GM10248 (cell line): ENCODE measurements around the gene PRKN.
"Not testable (repeated sequence)": the region's sequence is repeated elsewhere in the genome, so short reads cannot be mapped to it uniquely, and the experiment has no call there.

ENCODE experiments used
- CTCF ChIA-PET: fragments of 300-600 bp; sonication (Branson Sonifier 250); formaldehyde crosslinking; extraction: SDS; loops from one replicate; lab custom pipeline; 2021; ENCODE audit warnings: antibody characterized with exemption; lab: Yijun Ruan, JAX
- POLR2A ChIA-PET: fragments of 350-650 bp; sonication (Branson Sonifier 250); formaldehyde crosslinking; extraction: SDS; loops from one replicate; lab custom pipeline; 2020; ENCODE audit warnings: antibody characterized with exemption; lab: Yijun Ruan, JAX
- DNase-seq: peaks from one replicate; pipeline ENCODE4 v3.0.0; 2012; ENCODE audit errors: extremely low spot score
- TF ChIP-seq, protein P1 (sequence below): IDR thresholded peaks from 2 replicates; pipeline ENCODE4 v1.5.1; 2012; ENCODE audit warnings: mild to moderate bottlenecking, low read depth; ENCODE audit errors: extremely low read depth, missing control alignments, control extremely low read depth

Gene PRKN

GRCh38 chr6:162680871-162681270 lies 46.7 kb downstream of the PRKN start:
- CTCF ChIA-PET, result no interaction called here
- no peak for DNase-seq
- TF ChIP-seq, protein P1, sequence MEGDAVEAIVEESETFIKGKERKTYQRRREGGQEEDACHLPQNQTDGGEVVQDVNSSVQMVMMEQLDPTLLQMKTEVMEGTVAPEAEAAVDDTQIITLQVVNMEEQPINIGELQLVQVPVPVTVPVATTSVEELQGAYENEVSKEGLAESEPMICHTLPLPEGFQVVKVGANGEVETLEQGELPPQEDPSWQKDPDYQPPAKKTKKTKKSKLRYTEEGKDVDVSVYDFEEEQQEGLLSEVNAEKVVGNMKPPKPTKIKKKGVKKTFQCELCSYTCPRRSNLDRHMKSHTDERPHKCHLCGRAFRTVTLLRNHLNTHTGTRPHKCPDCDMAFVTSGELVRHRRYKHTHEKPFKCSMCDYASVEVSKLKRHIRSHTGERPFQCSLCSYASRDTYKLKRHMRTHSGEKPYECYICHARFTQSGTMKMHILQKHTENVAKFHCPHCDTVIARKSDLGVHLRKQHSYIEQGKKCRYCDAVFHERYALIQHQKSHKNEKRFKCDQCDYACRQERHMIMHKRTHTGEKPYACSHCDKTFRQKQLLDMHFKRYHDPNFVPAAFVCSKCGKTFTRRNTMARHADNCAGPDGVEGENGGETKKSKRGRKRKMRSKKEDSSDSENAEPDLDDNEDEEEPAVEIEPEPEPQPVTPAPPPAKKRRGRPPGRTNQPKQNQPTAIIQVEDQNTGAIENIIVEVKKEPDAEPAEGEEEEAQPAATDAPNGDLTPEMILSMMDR, result no peak
- POLR2A ChIA-PET, result no interaction called here

DNA sequence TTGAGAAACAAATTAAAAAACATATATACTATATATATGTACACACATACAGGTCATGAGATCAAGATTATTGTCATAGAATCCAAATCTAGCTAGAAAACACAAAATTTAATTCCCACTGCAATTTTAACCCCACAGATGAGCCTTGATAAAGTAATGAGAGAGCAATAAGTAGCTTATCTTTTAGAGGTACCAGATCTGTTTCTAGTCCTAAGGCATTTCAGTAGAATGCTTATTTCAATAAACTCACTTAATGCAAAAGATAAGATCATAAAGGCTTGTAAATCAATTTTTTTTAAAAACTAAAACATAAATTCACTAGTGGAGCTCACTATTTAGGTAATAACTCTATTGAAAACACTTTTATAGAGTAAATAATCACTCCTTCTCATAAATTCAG lies 47.2 kb downstream of the PRKN start:
- DNase-seq, result no peak
- CTCF ChIA-PET, result no interaction called here
- TF ChIP-seq, protein P1, result no peak
- POLR2A ChIA-PET, result no interaction called here

GRCh38 chr6:162679681-162680080 lies 47.9 kb downstream of the PRKN start:
- TF ChIP-seq, protein P1, result no peak
- ChIA-PET POLR2A (no interaction called here), CTCF (no interaction called here)
- DNase-seq, result no peak

- DNase-seq, POLR2A ChIA-PET, CTCF ChIA-PET: not testable (repeated sequence)
These were observed 48.7 kb downstream of the PRKN start for GRCh38 chr6:162678896-162679295.

DNA sequence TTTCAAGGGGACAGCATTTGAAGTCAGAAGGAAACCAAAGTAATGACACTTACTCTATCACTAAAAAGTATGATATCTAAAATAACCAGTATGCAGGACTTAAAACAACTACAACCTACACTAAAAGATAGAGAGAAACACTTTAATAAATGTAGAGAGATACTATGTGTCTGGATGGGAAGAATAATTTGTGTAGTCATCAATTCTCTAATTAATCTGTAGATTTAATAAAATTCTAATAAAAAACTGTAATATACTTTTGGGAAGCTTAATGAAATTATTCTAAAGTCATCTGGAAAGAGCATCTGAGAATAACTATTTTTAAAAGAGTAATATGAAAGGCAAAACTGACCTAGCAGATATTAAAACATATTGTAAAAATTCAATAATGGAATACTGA lies 52.1 kb downstream of the PRKN start:
- ChIA-PET POLR2A (no interaction called here), CTCF (interaction anchor here (1.1 kb wide), 1 partner anchor 9 kb away, joined by 3 read pairs; no protein-coding TSS in a partner anchor)
- TF ChIP-seq, protein P1, result no peak
- DNase-seq, result no peak

- TF ChIP-seq, protein P1, result no peak
- ChIA-PET POLR2A (no interaction called here), CTCF (no interaction called here)
- DNase-seq, result no peak
These were observed 53.1 kb downstream of the PRKN start for GRCh38 chr6:162674452-162674851.

DNA sequence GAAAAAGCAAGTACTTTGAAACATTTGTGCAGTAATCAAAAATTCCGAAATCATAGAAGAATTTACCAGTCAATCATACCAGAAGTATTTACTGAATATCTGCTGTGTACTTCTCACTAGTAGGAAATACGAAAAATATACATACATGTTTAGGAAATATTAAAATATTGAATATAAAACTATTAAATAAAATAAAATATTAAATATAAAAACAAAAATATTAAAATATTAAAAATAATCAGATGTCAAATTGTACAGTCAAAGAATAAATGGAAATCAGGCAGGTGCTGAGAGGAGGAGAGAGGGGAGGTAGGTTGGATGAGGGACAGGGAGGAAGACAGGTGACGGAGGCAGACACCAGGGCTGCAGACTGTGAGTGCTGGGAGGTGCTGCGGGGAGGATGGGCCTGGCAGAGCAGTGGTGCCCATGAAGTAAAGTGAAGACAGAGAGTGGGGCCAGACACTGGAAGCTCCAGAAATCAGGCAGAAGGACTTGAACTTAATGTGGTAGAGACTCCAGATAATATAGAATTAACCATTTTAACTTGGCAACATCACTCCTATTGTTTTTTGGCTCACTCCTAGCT lies 55.9 kb downstream of the PRKN start:
- ChIA-PET POLR2A (no interaction called here), CTCF (no interaction called here)
- TF ChIP-seq, protein P1, result no peak
- DNase-seq, result no peak
